Endothelial cell (in vitro differentiated cells): Measurements from ENCODE around the gene KCNT2. TPM values are rescaled to one million over a fixed set of nuclear protein-coding genes. Genes with fewer than 3 reads are reported as not detected.

Experiments
- DNase-seq: peaks from one replicate; pipeline ENCODE4 v3.0.0; 2021; ENCODE audit warnings: low spot score
- H3K27ac Mint-ChIP-seq: one replicate; pipeline ENCODE4 v1.8.0; 2021; ENCODE audit warnings: mixed read lengths, inconsistent platforms; ENCODE audit not compliant: unreplicated experiment
- H3K27me3 Mint-ChIP-seq: one replicate; pipeline ENCODE4 v1.8.0; 2021; ENCODE audit warnings: mild to moderate bottlenecking, moderate library complexity, mixed read lengths, inconsistent platforms; ENCODE audit not compliant: unreplicated experiment
- H3K36me3 Mint-ChIP-seq: one replicate; pipeline ENCODE4 v1.8.0; 2021; ENCODE audit warnings: mild to moderate bottlenecking, low read depth, mixed read lengths, inconsistent platforms; ENCODE audit not compliant: unreplicated experiment
- H3K4me1 Mint-ChIP-seq: one replicate; pipeline ENCODE4 v1.8.0; 2021; ENCODE audit warnings: mild to moderate bottlenecking, mixed read lengths, inconsistent platforms; ENCODE audit not compliant: unreplicated experiment
- H3K4me3 Mint-ChIP-seq: one replicate; pipeline ENCODE4 v1.8.0; 2021; ENCODE audit warnings: mild to moderate bottlenecking, mixed read lengths, inconsistent platforms; ENCODE audit not compliant: unreplicated experiment
- H3K9me3 Mint-ChIP-seq: one replicate; pipeline ENCODE4 v1.8.0; 2021; ENCODE audit warnings: mixed read lengths, inconsistent platforms; ENCODE audit not compliant: unreplicated experiment
- CTCF ChIP-seq: fragments of 200-600 bp; sonication (generic); IDR thresholded peaks from one replicate; pipeline ENCODE4 v1.5.0; 2021; ENCODE audit warnings: antibody characterized with exemption; ENCODE audit not compliant: unreplicated experiment
- total RNA-seq: library from RNA; stranded (reverse); fragmentation: NEBNext Ultra II Directional; extraction: Animal tissue kit (Norgen Biotek cat#: 25700); gene quantifications from one replicate; pipeline ENCODE4 v1.2.1, GENCODE V29; 2021; ENCODE audit not compliant: unreplicated experiment

KCNT2 gene
- total RNA-seq, 1 donor from 2014 or later: 7.1 TPM

DNA sequence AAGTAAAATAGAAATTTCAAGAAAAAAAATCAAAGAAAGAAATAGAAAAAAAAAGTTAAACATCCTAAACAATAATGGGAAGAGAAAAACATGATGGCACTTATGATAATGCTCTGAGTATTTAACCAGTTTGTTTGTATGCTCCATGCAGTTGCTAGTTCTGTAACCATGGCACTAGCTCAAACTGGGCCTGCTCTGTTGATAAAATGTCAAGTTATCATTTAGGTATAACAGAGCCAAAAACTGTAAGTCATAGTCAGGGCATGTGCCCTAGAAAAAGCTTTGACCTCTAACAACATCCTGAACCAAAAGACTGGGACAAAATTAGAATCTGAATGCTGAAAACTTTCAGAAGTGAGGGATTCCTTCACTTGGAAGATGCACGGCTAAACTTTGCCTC lies 148.9 kb downstream of the KCNT2 start:
- no peaks in the 10 kb centered on the region for H3K9me3 Mint-ChIP-seq
- no peak for DNase-seq
- H3K4me3 Mint-ChIP-seq: no peak overlapping the region
- H3K27me3 Mint-ChIP-seq: peaks cover 2% of the 10 kb centered on the region
- H3K4me1 Mint-ChIP-seq: peaks cover 13% of the 10 kb centered on the region
- no peak for TF ChIP-seq CTCF
- no peak overlapping the region for H3K27ac Mint-ChIP-seq
- H3K36me3 Mint-ChIP-seq: no peaks in the 10 kb centered on the region

DNA sequence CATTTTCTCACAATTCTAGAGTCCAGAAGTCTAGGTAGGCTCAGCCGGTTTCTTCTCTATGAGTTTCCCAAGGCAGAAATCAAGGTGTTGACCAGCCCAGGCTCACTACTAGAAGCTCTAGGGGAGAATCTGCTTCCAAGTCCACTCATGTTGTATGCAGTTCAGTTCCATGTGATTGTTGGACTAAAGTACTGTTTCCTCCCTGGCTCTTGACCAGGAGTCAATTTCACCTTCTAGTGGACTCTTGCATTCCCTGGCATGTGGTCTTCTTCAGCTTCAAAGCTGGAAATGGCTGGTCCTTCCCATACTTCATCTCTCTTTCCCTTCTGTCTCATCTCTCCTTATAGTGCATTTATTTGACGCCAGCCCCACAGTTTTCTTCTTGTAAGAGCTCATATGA lies 153.4 kb downstream of the KCNT2 start:
- H3K4me3 Mint-ChIP-seq: no peak overlapping the region
- H3K4me1 Mint-ChIP-seq: peaks cover 18% of the 10 kb centered on the region
- no peaks in the 10 kb centered on the region for H3K36me3 Mint-ChIP-seq
- no peak overlapping the region for H3K27ac Mint-ChIP-seq
- H3K27me3 Mint-ChIP-seq: peaks cover 3% of the 10 kb centered on the region
- no peak for TF ChIP-seq CTCF
- H3K9me3 Mint-ChIP-seq: no peaks in the 10 kb centered on the region
- no peak for DNase-seq

DNA sequence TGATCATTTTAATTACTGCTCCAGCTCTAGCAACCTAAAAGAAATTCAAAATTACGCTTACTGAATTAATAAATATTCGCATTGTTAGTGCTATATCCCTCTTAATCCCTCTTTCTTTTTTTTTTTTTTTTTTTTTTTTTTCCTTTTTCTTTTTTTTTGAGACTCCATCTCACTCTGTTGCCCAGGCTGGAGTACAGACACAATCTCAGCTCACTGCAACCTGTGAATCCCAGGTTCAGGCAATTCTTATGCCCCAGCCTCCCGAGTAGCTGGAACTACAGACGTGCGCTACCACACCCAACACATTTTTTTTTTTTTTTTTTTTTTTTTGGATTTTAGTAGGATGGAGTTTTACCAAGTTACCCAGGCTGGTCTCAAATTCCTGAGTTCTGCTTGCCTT lies 157.1 kb downstream of the KCNT2 start:
- Mint-ChIP-seq H3K36me3 (no peaks in the 10 kb centered on the region), H3K9me3 (no peaks in the 10 kb centered on the region), H3K4me1 (peaks cover 14% of the 10 kb centered on the region), H3K27me3 (peaks cover 3% of the 10 kb centered on the region), H3K27ac (no peak overlapping the region), H3K4me3 (no peak overlapping the region)
- no peak for DNase-seq
- TF ChIP-seq CTCF: no peak

DNA sequence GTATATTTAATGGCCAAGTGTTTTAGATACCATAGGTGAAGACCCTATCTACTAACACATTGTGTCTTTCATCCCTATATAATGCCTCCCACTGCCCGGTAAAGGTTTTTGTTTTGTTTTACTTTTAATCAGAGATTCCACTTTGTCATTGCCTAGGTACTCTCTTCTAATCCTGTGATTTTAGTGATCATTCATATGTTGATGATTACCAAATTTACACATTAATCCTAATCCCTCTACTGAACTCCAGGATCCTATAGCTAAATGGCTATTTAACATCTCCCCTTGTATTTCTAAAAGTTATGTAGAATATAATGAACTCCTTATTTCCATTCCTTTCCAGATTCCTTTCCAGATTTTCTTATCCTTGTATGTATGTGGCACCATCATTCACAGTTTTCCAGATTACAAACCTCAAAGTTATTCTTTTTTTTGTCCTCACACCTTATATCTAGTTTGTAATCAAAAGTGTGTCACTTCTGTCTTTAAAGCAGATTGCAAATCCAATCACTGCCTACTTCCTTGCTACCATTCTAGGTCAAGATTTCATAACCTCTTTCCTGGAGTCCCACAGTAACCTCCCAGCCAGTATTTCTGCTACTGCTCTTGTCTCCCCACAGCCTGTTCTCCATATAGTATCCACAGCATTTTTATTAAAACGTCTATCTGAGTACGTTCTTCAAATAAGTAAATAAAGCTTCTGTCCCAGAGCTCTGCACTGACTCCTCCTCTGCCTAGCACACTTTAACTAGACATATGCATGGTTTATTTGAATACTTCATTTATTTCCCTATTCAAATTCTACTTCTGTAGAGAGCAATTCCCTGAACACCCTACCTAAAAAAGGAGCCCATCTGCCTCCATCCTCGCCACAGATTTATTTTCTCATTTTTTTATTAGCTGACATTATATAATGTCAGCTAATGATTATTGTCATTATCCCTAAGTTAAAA lies 157.8 kb downstream of the KCNT2 start:
- Mint-ChIP-seq H3K4me1 (peaks cover 8% of the 10 kb centered on the region), H3K36me3 (no peaks in the 10 kb centered on the region), H3K27me3 (peaks cover 3% of the 10 kb centered on the region), H3K27ac (no peak overlapping the region), H3K9me3 (no peaks in the 10 kb centered on the region), H3K4me3 (no peak overlapping the region)
- DNase-seq: no peak
- no peak for TF ChIP-seq CTCF

DNA sequence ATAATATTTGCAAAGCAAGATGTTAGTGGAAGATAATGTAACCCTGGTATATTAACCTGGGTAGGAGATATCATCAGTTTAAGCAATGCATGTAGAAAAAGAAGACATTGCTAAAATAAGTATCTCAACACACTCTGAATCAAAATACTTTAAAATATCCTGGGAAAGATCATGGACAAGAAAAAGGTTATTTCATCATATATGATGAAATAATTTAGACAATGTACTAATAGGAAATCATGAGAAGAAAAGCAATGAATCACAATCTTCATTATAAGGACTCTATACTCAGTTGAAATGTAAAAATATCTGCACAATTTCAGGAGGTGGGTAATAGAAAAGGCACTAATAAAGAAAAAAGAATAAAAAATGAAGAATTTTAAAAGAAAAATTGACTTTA lies 158.8 kb downstream of the KCNT2 start:
- no peaks in the 10 kb centered on the region for H3K9me3 Mint-ChIP-seq
- TF ChIP-seq CTCF: no peak
- peaks cover 5% of the 10 kb centered on the region for H3K4me1 Mint-ChIP-seq
- peaks cover 2% of the 10 kb centered on the region for H3K27me3 Mint-ChIP-seq
- H3K4me3 Mint-ChIP-seq: no peak overlapping the region
- H3K27ac Mint-ChIP-seq: no peak overlapping the region
- H3K36me3 Mint-ChIP-seq: no peaks in the 10 kb centered on the region
- no peak for DNase-seq
